Nephron (organoid): ENCODE results near the gene C1QL2.
A peak's percentile ranks its signal among the peaks of the same experiment; 100 is the strongest.

Source experiments
- H3K27ac Mint-ChIP-seq, 3 experiments: 2 replicates each; pipeline ENCODE4 v1.8.0; 2020; ENCODE audit warnings: mixed read lengths in 3 of 3, mild to moderate bottlenecking in 2 of 3, moderate library complexity in 1 of 3
- H3K27me3 Mint-ChIP-seq: 2 replicates; pipeline ENCODE4 v1.8.0; 2021; ENCODE audit warnings: low read depth, mild to moderate bottlenecking, moderate library complexity, mixed read lengths
- H3K36me3 Mint-ChIP-seq: 2 replicates; pipeline ENCODE4 v1.8.0; 2020; ENCODE audit warnings: low read depth, mixed read lengths
- H3K4me1 Mint-ChIP-seq: 2 replicates; pipeline ENCODE4 v1.8.0; 2020; ENCODE audit warnings: mixed read lengths
- H3K4me3 Mint-ChIP-seq, 3 experiments: 2 replicates each; pipeline ENCODE4 v1.8.0; 2020; ENCODE audit warnings: mild to moderate bottlenecking in 3 of 3, mixed read lengths in 3 of 3, moderate library complexity in 2 of 3
- H3K9me3 Mint-ChIP-seq: 2 replicates; pipeline ENCODE4 v1.8.0; 2020; ENCODE audit warnings: mixed read lengths
- CTCF ChIP-seq, 3 experiments: fragments of 200-600 bp; sonication (generic); IDR thresholded peaks; one replicate each; pipeline ENCODE4 v1.5.0; 2021; ENCODE audit warnings: antibody characterized with exemption in 3 of 3; ENCODE audit not compliant: unreplicated experiment in 3 of 3

Gene C1QL2

GRCh38 chr2:119156891-119157773 lies 1.4 kb downstream of the C1QL2 start:
- Mint-ChIP-seq H3K36me3 (no peaks in the 10 kb centered on the region), H3K9me3 (peaks cover 3% of the 10 kb centered on the region), H3K4me3 (peak overlapping the region; percentile 29 to 38 (median 37)), H3K4me1 (no peaks in the 10 kb centered on the region), H3K27me3 (peaks cover 97% of the 10 kb centered on the region), H3K27ac (no peak overlapping the region)
- TF ChIP-seq CTCF (IDR thresholded peaks at IDR 0.05; ENCODE audit: unreplicated experiment in 3 of 3) = no peak

GRCh38 chr2:119156105-119156890 lies 2.3 kb downstream of the C1QL2 start:
- peaks cover 3% of the 10 kb centered on the region for H3K9me3 Mint-ChIP-seq
- no peaks in the 10 kb centered on the region for H3K36me3 Mint-ChIP-seq
- TF ChIP-seq CTCF (IDR thresholded peaks at IDR 0.05; ENCODE audit: unreplicated experiment in 3 of 3) = no peak
- peak overlapping the region in 2 of 3 experiments; percentile 23 to 47 for H3K4me3 Mint-ChIP-seq
- no peaks in the 10 kb centered on the region for H3K4me1 Mint-ChIP-seq
- H3K27ac Mint-ChIP-seq = no peak overlapping the region
- peaks cover 97% of the 10 kb centered on the region for H3K27me3 Mint-ChIP-seq

- TF ChIP-seq CTCF (IDR thresholded peaks at IDR 0.05; ENCODE audit: unreplicated experiment in 3 of 3) = no peak
- Mint-ChIP-seq H3K4me1 (no peaks in the 10 kb centered on the region), H3K27me3 (peaks cover 97% of the 10 kb centered on the region), H3K27ac (no peak overlapping the region), H3K4me3 (no peak overlapping the region), H3K9me3 (peaks cover under 1% of the 10 kb centered on the region), H3K36me3 (no peaks in the 10 kb centered on the region)
These were observed 2.9 kb downstream of the C1QL2 start for GRCh38 chr2:119155633-119156032.

GRCh38 chr2:119154076-119154475 lies 4.5 kb downstream of the C1QL2 start:
- Mint-ChIP-seq H3K27ac (no peak overlapping the region), H3K36me3 (no peaks in the 10 kb centered on the region), H3K4me1 (no peaks in the 10 kb centered on the region), H3K9me3 (no peaks in the 10 kb centered on the region), H3K4me3 (no peak overlapping the region), H3K27me3 (peaks cover 96% of the 10 kb centered on the region)
- no peak for TF ChIP-seq CTCF (IDR thresholded peaks at IDR 0.05; ENCODE audit: unreplicated experiment in 3 of 3)

GRCh38 chr2:119149611-119150010 lies 8.9 kb downstream of the C1QL2 start:
- no peak overlapping the region for H3K27ac Mint-ChIP-seq
- H3K9me3 Mint-ChIP-seq = no peaks in the 10 kb centered on the region
- no peak overlapping the region for H3K4me3 Mint-ChIP-seq
- H3K27me3 Mint-ChIP-seq = peaks cover 89% of the 10 kb centered on the region
- H3K36me3 Mint-ChIP-seq = no peaks in the 10 kb centered on the region
- no peaks in the 10 kb centered on the region for H3K4me1 Mint-ChIP-seq
- TF ChIP-seq CTCF (IDR thresholded peaks at IDR 0.05; ENCODE audit: unreplicated experiment in 3 of 3) = no peak
